GM18508 (cell line): ENCODE measurements around the gene FBLN5.

Source experiments
- ATAC-seq: cut with Tn5 transposase; IDR thresholded peaks from one replicate; pipeline ENCODE4 v1.9.1; 2021; ENCODE audit warnings: moderate number of reproducible peaks; ENCODE audit not compliant: insufficient read depth, unreplicated experiment

FBLN5 gene

GRCh38 chr14:91837076-91837475 is 110.4 kb downstream of the FBLN5 start:
- no peak for ATAC-seq

DNA sequence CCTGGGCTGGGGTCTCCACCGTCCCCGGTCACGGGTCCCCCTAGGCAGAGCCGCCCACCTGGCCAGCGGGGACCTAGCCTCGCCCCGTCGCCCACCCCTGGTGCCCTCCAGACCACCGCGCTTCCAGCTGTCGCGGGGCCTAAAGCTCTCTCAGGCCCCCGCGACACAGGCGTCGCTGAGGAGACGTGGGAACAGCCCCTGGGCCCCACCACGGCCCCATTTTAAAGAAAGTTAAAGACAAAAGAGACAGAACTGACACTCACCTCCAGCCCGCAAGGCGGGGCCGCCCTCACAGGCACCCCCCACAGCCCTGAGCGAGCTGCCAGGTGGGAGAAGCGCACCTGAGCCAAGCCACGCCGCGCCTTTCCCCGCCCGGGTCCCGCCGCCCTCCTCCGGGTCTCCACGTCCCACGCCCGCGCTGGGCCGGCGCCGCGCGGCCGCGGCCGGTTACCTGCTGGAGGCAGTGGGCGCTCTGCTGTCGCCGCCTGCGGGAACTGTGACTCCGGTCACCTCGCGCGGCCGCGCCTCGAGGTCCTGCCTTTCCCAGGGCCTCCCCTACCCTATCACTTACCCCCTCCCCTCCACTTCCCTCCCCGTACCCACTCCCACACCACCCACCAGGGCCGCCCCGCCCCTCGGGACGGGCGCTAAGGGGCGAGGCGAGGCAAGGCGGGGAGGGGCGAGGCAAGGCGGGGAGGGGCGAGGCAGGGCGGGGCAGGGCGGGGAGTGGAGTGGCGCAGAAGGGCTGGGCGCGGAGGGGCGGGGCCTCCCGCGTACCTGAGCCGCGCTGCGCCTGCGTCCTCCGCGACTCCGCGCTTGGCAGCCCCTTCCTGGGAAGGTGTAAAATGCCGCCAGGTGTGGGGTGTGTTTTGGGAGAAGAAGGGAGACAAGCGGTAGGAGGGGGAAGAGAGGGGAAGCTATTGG is 111.3 kb downstream of the FBLN5 start:
- no peak for ATAC-seq

DNA sequence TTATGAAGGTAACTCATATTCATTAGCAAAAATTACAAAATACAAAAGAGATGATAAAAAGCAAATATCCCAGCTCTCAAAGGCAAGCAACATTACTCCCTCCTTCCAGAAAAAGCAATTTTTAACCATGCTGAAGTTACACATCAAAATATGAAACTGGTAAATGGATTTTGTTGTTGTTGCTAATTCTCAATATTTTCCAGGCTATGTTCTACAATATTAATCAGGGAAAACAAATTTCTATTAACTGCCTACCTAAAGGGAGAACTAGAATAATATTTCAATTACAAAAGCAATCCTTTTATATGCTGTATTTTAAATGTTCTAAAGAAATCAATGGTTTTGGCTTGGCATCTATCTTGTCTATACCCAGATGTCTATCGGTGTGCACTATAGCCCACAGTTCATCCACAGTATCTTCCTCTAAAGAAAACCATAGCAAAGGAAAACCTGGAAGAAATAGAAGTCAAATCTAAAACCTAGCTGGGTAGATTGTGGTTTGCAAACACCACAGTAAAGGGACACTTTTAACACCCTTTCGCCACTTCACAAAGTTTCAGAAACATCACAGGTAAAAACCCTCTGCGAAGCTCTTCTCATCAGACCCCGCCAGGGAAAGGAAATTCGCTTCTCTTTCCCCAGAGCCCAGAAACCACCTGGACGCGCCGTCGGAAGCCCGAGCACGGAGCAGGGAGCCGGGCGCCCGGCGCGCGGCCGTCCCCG is 112.1 kb downstream of the FBLN5 start:
- ATAC-seq, result no peak

DNA sequence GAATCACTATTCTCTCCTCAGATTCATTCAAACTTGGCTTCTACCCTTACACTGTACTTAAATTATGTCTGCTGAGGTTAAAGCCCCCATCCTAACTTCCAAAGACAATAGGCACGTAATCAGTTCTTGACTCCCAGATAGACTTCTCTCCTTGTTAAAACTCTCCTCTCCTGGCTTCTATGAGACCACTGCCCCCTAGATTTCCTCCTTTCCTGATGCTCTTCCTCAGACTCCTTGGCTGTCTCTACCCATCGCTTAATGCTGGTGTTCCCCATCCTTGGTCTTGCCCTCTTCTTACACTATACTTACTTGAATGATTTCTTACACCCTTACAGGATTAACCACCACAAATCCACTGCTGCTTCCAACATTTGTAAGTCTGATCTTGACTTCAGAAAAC is 112.9 kb downstream of the FBLN5 start:
- ATAC-seq, result no peak

DNA sequence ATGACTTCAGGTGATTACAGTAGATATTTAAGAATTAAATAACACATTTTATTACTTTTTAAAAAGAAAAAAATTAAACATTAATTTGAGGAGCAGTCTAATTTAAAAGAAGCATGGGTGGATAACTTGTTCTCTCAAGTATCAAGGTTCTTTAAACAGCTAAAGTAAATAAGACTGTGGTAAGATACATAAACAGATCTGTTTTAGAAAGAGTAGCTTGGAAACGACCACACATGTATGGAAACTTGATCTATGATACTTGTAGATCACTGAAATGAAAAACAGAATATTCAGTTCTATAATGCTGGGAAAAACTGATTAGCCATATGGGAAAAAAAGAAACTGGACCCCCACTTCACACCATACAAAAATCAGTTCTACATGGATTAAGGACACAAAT is 116.2 kb downstream of the FBLN5 start:
- no peak for ATAC-seq

DNA sequence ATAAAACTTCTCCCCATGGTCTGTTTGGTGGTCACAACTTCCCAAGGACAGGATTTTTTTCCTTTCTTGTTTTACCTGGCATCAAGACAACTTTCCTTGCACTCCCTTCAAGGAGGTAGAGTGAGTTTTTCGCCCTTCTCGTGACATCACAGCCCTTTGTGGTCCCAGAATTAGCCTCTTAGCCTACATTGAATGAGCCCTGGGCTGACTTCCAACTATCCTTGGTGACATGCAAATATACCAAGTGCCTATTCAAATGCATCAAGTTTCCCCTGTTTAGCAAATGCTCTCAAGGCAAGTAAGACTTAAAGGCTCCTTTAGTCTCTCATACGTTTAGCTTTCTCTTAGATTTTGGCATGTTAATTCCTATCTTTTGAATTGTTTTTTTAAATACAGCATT is 116.7 kb downstream of the FBLN5 start:
- ATAC-seq, result no peak

DNA sequence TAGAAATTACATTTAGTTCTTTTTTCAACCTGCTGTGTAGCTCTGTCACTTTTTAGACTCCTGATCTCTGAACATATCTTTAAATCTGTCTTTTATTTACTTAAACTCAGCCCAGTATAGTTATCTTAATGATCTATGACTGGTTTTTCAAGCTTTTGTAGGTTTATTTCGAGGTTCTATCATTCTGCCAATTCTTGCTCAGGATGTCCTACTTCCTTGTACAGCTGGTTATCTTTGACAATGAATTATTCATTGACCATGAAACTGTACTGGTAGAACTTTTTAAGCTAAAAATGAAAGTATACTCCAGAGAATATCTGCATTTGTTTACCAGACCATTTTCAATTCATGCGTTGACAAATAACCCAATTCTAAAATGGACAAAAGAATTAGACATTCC is 118.0 kb downstream of the FBLN5 start:
- no peak for ATAC-seq

GRCh38 chr14:91827746-91828145 is 119.7 kb downstream of the FBLN5 start:
- no peak for ATAC-seq
